ENCODE measurements around the gene GKAP1. TPM values are rescaled to one million over a fixed set of nuclear protein-coding genes. Genes with fewer than 3 reads are reported as not detected.

The GKAP1 gene
- total and polyA plus RNA-seq, 3 donors from 2014 or later, result 83.7 to 158 (median 132) TPM

DNA sequence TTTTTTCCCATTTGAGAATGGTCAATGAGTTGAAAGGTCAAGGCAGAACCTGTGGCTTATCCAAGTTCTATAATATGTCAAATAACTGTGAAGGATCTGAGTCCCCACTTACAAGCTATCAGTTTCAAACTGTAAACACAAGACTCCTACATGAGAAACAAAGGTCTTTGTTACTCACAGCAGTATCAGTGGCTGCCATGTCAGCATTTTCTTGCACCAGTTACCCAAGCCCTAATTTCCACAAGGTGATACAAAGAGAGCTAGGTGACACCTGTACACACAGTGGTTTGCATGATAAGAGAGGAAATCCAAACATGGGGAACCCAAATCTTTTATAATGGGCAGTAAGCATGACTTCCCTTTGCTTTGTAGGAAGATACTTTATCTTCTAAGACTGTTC, 101.8 kb downstream of the GKAP1 start:
- Histone ChIP-seq H3K27ac (no peak overlapping the region), H3K9me3 (no peaks in the 10 kb centered on the region), H3K36me3 (ENCODE audit: low read depth, missing control alignments) (no peaks in the 10 kb centered on the region), H3K4me3 (no peak overlapping the region), H3K4me1 (no peaks in the 10 kb centered on the region), H3K27me3 (no peaks in the 10 kb centered on the region)
- DNase-seq, result no peak
- intact Hi-C loops (cut with DNase I; ENCODE audit: low total_unique reads), result no loop called here
- no peak for TF ChIP-seq POLR2A (IDR thresholded peaks at IDR 0.05)
- TF ChIP-seq, protein P1, sequence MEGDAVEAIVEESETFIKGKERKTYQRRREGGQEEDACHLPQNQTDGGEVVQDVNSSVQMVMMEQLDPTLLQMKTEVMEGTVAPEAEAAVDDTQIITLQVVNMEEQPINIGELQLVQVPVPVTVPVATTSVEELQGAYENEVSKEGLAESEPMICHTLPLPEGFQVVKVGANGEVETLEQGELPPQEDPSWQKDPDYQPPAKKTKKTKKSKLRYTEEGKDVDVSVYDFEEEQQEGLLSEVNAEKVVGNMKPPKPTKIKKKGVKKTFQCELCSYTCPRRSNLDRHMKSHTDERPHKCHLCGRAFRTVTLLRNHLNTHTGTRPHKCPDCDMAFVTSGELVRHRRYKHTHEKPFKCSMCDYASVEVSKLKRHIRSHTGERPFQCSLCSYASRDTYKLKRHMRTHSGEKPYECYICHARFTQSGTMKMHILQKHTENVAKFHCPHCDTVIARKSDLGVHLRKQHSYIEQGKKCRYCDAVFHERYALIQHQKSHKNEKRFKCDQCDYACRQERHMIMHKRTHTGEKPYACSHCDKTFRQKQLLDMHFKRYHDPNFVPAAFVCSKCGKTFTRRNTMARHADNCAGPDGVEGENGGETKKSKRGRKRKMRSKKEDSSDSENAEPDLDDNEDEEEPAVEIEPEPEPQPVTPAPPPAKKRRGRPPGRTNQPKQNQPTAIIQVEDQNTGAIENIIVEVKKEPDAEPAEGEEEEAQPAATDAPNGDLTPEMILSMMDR (IDR thresholded peaks at IDR 0.05), result no peak

DNA sequence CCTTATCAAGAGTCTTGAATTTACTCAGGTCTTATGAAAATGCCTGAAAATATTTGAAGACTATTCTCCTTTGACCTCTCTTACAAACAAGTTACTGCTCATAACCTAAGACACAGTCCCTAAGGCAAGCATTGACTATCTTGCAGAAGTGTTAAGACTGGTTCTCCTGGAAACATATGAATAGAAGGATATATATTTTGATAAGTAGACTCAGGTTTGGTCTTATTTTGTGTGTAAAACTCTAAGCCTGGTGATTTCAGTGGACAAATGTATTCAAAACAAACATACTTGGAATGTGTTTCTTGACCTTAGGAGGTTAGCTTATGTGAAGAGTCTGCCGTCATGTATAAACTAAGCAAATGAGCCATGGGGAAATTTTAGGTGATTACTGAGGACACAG, 102.3 kb downstream of the GKAP1 start:
- 87 to 91% methylated on average over 1 of the region's 1 CpG for WGBS, 2 donors
- Histone ChIP-seq H3K4me3 (no peak overlapping the region), H3K36me3 (ENCODE audit: low read depth, missing control alignments) (no peaks in the 10 kb centered on the region), H3K27ac (no peak overlapping the region), H3K4me1 (no peaks in the 10 kb centered on the region), H3K27me3 (no peaks in the 10 kb centered on the region), H3K9me3 (no peaks in the 10 kb centered on the region)
- TF ChIP-seq, protein P1 (IDR thresholded peaks at IDR 0.05), result no peak
- TF ChIP-seq POLR2A (IDR thresholded peaks at IDR 0.05), result no peak
- intact Hi-C loops (cut with DNase I; ENCODE audit: low total_unique reads), result no loop called here
- DNase-seq, result no peak

DNA sequence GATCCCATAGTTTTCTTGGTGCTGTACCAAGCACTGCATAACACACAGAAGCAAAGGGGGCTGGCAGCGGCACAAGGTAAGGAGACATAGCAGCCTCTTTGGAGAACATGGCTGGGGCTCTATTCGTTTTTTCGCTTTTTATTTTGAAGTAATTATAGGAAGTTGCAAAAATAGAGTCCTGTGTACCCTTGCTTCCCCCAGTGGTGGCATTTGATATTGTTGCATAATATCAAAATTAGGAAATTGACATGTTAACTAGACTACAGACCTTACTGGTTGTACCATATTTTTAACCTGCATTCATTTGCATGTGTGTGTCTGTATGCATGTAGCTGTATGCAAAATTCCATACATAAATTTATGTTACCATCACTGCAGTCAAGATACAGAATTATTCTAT, 103.2 kb downstream of the GKAP1 start:
- intact Hi-C loops (cut with DNase I; ENCODE audit: low total_unique reads), result no loop called here
- TF ChIP-seq POLR2A (IDR thresholded peaks at IDR 0.05), result no peak
- TF ChIP-seq, protein P1 (IDR thresholded peaks at IDR 0.05), result peak; percentile 12 to 47 (median 31)
- Histone ChIP-seq H3K27me3 (no peaks in the 10 kb centered on the region), H3K36me3 (ENCODE audit: low read depth, missing control alignments) (no peaks in the 10 kb centered on the region), H3K27ac (no peak overlapping the region), H3K4me1 (no peaks in the 10 kb centered on the region), H3K9me3 (no peaks in the 10 kb centered on the region), H3K4me3 (no peak overlapping the region)
- DNase-seq, result no peak
- 76 to 79% methylated on average over 3 of the region's 3 CpGs for WGBS, 2 donors

DNA sequence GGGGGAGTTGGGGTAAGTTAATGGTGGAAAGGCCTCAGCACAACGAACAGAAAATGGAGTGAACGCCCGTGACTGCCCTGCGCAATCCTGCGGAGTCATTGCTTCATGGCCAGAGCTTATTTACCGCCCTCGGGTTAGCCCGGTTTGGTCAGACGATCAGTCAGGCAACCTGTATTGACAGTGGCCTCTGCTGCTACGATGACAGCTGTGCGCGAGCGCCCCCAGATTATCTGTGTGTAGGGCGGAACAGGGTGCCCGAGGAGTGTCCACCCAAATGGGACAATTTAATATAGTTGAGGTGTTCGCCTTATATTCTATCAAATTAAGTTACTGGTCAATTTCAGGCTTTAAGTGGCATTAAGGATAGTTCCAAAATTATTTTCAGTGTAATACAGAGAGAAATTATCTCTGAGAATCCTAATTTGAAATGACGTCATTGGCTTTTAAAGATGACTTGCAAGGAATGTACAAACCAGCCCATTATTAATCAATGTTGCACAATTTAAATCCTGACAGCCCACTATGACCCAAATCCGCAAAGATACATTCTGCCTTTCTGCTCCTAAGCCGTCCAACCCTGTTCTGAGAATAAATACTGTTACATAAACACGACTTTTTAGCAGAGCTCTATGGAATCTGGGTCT, 108.9 kb downstream of the GKAP1 start:
- H3K36me3 ChIP-seq (ENCODE audit: low read depth, missing control alignments), result no peaks in the 10 kb centered on the region
- intact Hi-C loops (cut with DNase I; ENCODE audit: low total_unique reads), result no loop called here
- H3K4me1 ChIP-seq, result peaks cover 18% of the 10 kb centered on the region
- WGBS, 2 donors, result 10 to 13% methylated on average over 17 to 20 of the region's 20 CpGs
- TF ChIP-seq, protein P1 (IDR thresholded peaks at IDR 0.05), result peak in 2 of 3 experiments; percentile 15 to 31
- TF ChIP-seq POLR2A (IDR thresholded peaks at IDR 0.05), result no peak
- peak overlapping the region; percentile 99 for H3K27ac ChIP-seq
- no peaks in the 10 kb centered on the region for H3K27me3 ChIP-seq
- no peaks in the 10 kb centered on the region for H3K9me3 ChIP-seq
- peak overlapping the region; percentile 97 to 98 for H3K4me3 ChIP-seq
- DNase-seq, result peak; percentile 89
